Esophagus muscularis mucosa (tissue), 4 donors: Measurements from ENCODE around the gene TTC4.

ENCODE experiments used
- CTCF ChIP-seq, 3 experiments: fragments of 200-600 bp in 2 of 3; fragments of 450-650 bp in 1 of 3; sonication (generic) in 2 of 3; IDR thresholded peaks; one replicate each; pipeline ENCODE4 v1.5.1; 2017 to 2019; ENCODE audit warnings: antibody characterized with exemption in 3 of 3, mild to moderate bottlenecking in 2 of 3, moderate library complexity in 1 of 3
- EP300 ChIP-seq: sonication (generic); formaldehyde crosslinking; IDR thresholded peaks from one replicate; pipeline ENCODE4 v1.6.1; 2017; ENCODE audit warnings: antibody characterized with exemption
- POLR2A ChIP-seq: fragments of 450-650 bp; IDR thresholded peaks from one replicate; pipeline ENCODE4 v1.6.1; 2017; ENCODE audit warnings: antibody characterized with exemption, moderate library complexity, mild to moderate bottlenecking, low read depth
- POLR2AphosphoS5 ChIP-seq, 2 donors: sonication (generic); formaldehyde crosslinking; IDR thresholded peaks; one replicate each; pipeline ENCODE4 v1.6.1; 2017; ENCODE audit warnings: antibody characterized with exemption in 2 of 2

- TF ChIP-seq EP300, result no peak
- no peak for TF ChIP-seq POLR2A
- TF ChIP-seq CTCF (IDR thresholded peaks at IDR 0.05), result no peak
- TF ChIP-seq POLR2AphosphoS5 (IDR thresholded peaks at IDR 0.05), result no peak
These were observed 43.2 kb downstream of the TTC4 start for GRCh38 chr1:54758678-54759348.
